ENCODE data around the gene ABCC9. TPM values are rescaled to one million over a fixed set of nuclear protein-coding genes. Genes with fewer than 3 reads are reported as not detected.
"Not testable (repeated sequence)": the region's sequence is repeated elsewhere in the genome, so short reads cannot be mapped to it uniquely, and the experiment has no call there.

Gene ABCC9
- polyA plus RNA-seq, 4 donors = under 0.01 to 2.5 (median 1.4) TPM; not detected in 1

GRCh38 chr12:21906919-21907493, 34.2 kb downstream of the ABCC9 start:
- no peaks in the 10 kb centered on the region for H3K9me3 ChIP-seq (ENCODE audit: control insufficient read depth in 2 of 2, insufficient read depth in 1 of 2, low read depth in 1 of 2, low read length in 1 of 2)
- FAIRE-seq = no peak
- H3K4me3 ChIP-seq (ENCODE audit: low read depth in 1 of 3, low read length in 3 of 3) = no peak overlapping the region
- no peaks in the 10 kb centered on the region for H3K36me3 ChIP-seq (ENCODE audit: control insufficient read depth in 3 of 3, insufficient read depth in 2 of 3, low read depth in 1 of 3, low read length in 3 of 3)
- H3K4me1 ChIP-seq (ENCODE audit: control insufficient read depth in 3 of 3, insufficient read depth in 2 of 3, low read depth in 1 of 3, low read length in 2 of 3) = no peaks in the 10 kb centered on the region
- 81 to 86% (median 84%) methylated on average over 5 of the region's 5 CpGs for WGBS, 3 donors
- H3K27me3 ChIP-seq (ENCODE audit: control insufficient read depth in 3 of 3, insufficient read depth in 3 of 3, low read length in 3 of 3) = no peaks in the 10 kb centered on the region
- no peak overlapping the region for H3K27ac ChIP-seq (ENCODE audit: low read depth in 1 of 3, low read length in 2 of 3)
- no peak for DNase-seq

GRCh38 chr12:21899532-21899931, 41.7 kb downstream of the ABCC9 start:
- H3K36me3 ChIP-seq (ENCODE audit: control insufficient read depth in 3 of 3, insufficient read depth in 2 of 3, low read depth in 1 of 3, low read length in 3 of 3); H3K27ac ChIP-seq (ENCODE audit: low read depth in 1 of 3, low read length in 2 of 3); FAIRE-seq; H3K4me3 ChIP-seq (ENCODE audit: low read depth in 1 of 3, low read length in 3 of 3); H3K27me3 ChIP-seq (ENCODE audit: control insufficient read depth in 3 of 3, insufficient read depth in 3 of 3, low read length in 3 of 3); H3K9me3 ChIP-seq (ENCODE audit: control insufficient read depth in 2 of 2, insufficient read depth in 1 of 2, low read depth in 1 of 2, low read length in 1 of 2); DNase-seq; H3K4me1 ChIP-seq (ENCODE audit: control insufficient read depth in 3 of 3, insufficient read depth in 2 of 3, low read depth in 1 of 3, low read length in 2 of 3): not testable (repeated sequence)
- 76 to 80% (median 77%) methylated on average over 6 to 9 of the region's 9 CpGs for WGBS, 3 donors

DNA sequence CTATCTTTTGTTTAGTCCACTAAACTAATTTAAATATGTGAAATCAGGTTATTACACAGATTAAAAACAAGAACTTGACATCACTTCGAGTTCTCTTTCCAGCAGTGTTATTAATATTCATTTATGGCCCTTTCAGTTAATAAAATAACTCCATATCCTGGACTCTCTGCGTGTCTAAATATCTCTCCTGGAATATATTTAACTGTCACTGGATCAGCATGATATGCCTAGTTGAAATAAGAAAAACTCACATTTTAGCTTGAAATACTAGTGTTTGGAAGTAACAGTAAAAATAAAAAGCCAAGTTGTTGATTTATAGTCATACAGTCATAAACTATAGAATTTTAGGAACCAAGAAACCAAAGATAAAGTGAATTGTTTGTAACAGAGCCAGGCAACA, 45.6 kb downstream of the ABCC9 start:
- WGBS, 3 donors = 50 to 78% (median 61%) methylated on average over 2 of the region's 2 CpGs
- no peak for DNase-seq
- H3K27ac ChIP-seq (ENCODE audit: low read depth in 1 of 3, low read length in 2 of 3) = no peak overlapping the region
- FAIRE-seq = no peak
- no peaks in the 10 kb centered on the region for H3K36me3 ChIP-seq (ENCODE audit: control insufficient read depth in 3 of 3, insufficient read depth in 2 of 3, low read depth in 1 of 3, low read length in 3 of 3)
- H3K9me3 ChIP-seq (ENCODE audit: control insufficient read depth in 2 of 2, insufficient read depth in 1 of 2, low read depth in 1 of 2, low read length in 1 of 2) = no peaks in the 10 kb centered on the region
- H3K4me1 ChIP-seq (ENCODE audit: control insufficient read depth in 3 of 3, insufficient read depth in 2 of 3, low read depth in 1 of 3, low read length in 2 of 3) = no peaks in the 10 kb centered on the region
- H3K27me3 ChIP-seq (ENCODE audit: control insufficient read depth in 3 of 3, insufficient read depth in 3 of 3, low read length in 3 of 3) = no peaks in the 10 kb centered on the region
- H3K4me3 ChIP-seq (ENCODE audit: low read depth in 1 of 3, low read length in 3 of 3) = no peak overlapping the region

- Histone ChIP-seq H3K27me3 (ENCODE audit: control insufficient read depth in 3 of 3, insufficient read depth in 3 of 3, low read length in 3 of 3) (no peaks in the 10 kb centered on the region), H3K4me3 (ENCODE audit: low read depth in 1 of 3, low read length in 3 of 3) (no peak overlapping the region), H3K9me3 (ENCODE audit: control insufficient read depth in 2 of 2, insufficient read depth in 1 of 2, low read depth in 1 of 2, low read length in 1 of 2) (no peaks in the 10 kb centered on the region), H3K27ac (ENCODE audit: low read depth in 1 of 3, low read length in 2 of 3) (no peak overlapping the region), H3K36me3 (ENCODE audit: control insufficient read depth in 3 of 3, insufficient read depth in 2 of 3, low read depth in 1 of 3, low read length in 3 of 3) (no peaks in the 10 kb centered on the region), H3K4me1 (ENCODE audit: control insufficient read depth in 3 of 3, insufficient read depth in 2 of 3, low read depth in 1 of 3, low read length in 2 of 3) (no peaks in the 10 kb centered on the region)
- FAIRE-seq (no peak), DNase-seq (no peak)
- WGBS, 3 donors = 60 to 69% (median 60%) methylated on average over 4 of the region's 4 CpGs
Observed at GRCh38 chr12:21894792-21895595, 46.2 kb downstream of the ABCC9 start.

DNA sequence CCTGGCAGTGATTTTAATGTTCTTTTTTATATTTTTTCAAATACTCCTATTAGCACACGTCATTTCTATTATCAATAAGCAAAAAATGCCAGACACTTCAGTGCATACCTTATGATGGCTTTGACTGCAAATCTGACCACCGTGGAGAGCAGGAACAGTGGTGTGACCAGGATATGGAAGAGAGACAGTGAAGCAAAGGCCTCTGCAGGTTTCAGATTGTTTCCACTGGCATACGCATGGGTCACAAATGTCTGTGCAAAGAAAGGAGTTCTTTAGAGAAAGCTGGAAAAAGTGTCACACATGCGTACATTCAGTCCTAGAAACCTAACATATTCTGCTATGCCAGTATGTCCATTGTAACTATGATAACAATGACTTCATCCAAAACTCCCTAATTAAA, 47.3 kb downstream of the ABCC9 start:
- Histone ChIP-seq H3K4me3 (ENCODE audit: low read depth in 1 of 3, low read length in 3 of 3) (no peak overlapping the region), H3K36me3 (ENCODE audit: control insufficient read depth in 3 of 3, insufficient read depth in 2 of 3, low read depth in 1 of 3, low read length in 3 of 3) (no peaks in the 10 kb centered on the region), H3K9me3 (ENCODE audit: control insufficient read depth in 2 of 2, insufficient read depth in 1 of 2, low read depth in 1 of 2, low read length in 1 of 2) (no peaks in the 10 kb centered on the region), H3K4me1 (ENCODE audit: control insufficient read depth in 3 of 3, insufficient read depth in 2 of 3, low read depth in 1 of 3, low read length in 2 of 3) (no peaks in the 10 kb centered on the region), H3K27ac (ENCODE audit: low read depth in 1 of 3, low read length in 2 of 3) (no peak overlapping the region), H3K27me3 (ENCODE audit: control insufficient read depth in 3 of 3, insufficient read depth in 3 of 3, low read length in 3 of 3) (no peaks in the 10 kb centered on the region)
- DNase-seq = no peak
- 89 to 93% (median 90%) methylated on average over 4 of the region's 4 CpGs for WGBS, 3 donors
- no peak for FAIRE-seq

GRCh38 chr12:21892341-21892740, 48.9 kb downstream of the ABCC9 start:
- H3K27ac ChIP-seq (ENCODE audit: low read depth in 1 of 3, low read length in 2 of 3) = no peak overlapping the region
- no peak for FAIRE-seq
- no peak overlapping the region for H3K4me3 ChIP-seq (ENCODE audit: low read depth in 1 of 3, low read length in 3 of 3)
- no peaks in the 10 kb centered on the region for H3K4me1 ChIP-seq (ENCODE audit: control insufficient read depth in 3 of 3, insufficient read depth in 2 of 3, low read depth in 1 of 3, low read length in 2 of 3)
- no peaks in the 10 kb centered on the region for H3K9me3 ChIP-seq (ENCODE audit: control insufficient read depth in 2 of 2, insufficient read depth in 1 of 2, low read depth in 1 of 2, low read length in 1 of 2)
- WGBS, 3 donors = 49 to 65% (median 61%) methylated on average over 1 of the region's 1 CpG
- no peaks in the 10 kb centered on the region for H3K27me3 ChIP-seq (ENCODE audit: control insufficient read depth in 3 of 3, insufficient read depth in 3 of 3, low read length in 3 of 3)
- DNase-seq = no peak
- H3K36me3 ChIP-seq (ENCODE audit: control insufficient read depth in 3 of 3, insufficient read depth in 2 of 3, low read depth in 1 of 3, low read length in 3 of 3) = no peaks in the 10 kb centered on the region

DNA sequence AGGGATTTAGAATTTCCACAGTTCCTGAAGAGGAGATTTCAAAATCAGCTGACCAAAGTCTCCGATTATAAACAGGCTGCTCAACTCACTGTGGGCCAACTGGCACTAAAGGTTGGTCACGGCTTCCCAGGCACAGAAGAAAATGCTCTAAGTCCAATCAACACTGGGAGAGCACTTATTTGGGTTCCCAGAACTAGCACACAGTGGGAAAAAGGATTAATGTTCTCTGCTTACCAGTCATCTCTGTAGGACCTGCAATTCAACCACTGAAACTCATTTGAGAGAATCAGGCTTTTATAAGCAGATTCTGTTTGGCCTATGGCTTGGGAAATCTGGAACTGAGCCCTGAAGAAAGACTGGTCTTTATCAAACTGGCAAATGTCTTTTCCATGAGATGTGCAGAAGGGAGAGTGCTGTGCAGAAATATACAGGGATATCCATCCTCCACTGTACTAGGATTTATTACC, 49.4 kb downstream of the ABCC9 start:
- H3K36me3 ChIP-seq (ENCODE audit: control insufficient read depth in 3 of 3, insufficient read depth in 2 of 3, low read depth in 1 of 3, low read length in 3 of 3) = no peaks in the 10 kb centered on the region
- no peaks in the 10 kb centered on the region for H3K27me3 ChIP-seq (ENCODE audit: control insufficient read depth in 3 of 3, insufficient read depth in 3 of 3, low read length in 3 of 3)
- H3K9me3 ChIP-seq (ENCODE audit: control insufficient read depth in 2 of 2, insufficient read depth in 1 of 2, low read depth in 1 of 2, low read length in 1 of 2) = no peaks in the 10 kb centered on the region
- H3K4me1 ChIP-seq (ENCODE audit: control insufficient read depth in 3 of 3, insufficient read depth in 2 of 3, low read depth in 1 of 3, low read length in 2 of 3) = no peaks in the 10 kb centered on the region
- 56 to 61% (median 57%) methylated on average over 2 of the region's 2 CpGs for WGBS, 3 donors
- H3K4me3 ChIP-seq (ENCODE audit: low read depth in 1 of 3, low read length in 3 of 3) = no peak overlapping the region
- no peak for FAIRE-seq
- H3K27ac ChIP-seq (ENCODE audit: low read depth in 1 of 3, low read length in 2 of 3) = no peak overlapping the region
- peak in 1 of 2 donors; percentile 6 for DNase-seq

DNA sequence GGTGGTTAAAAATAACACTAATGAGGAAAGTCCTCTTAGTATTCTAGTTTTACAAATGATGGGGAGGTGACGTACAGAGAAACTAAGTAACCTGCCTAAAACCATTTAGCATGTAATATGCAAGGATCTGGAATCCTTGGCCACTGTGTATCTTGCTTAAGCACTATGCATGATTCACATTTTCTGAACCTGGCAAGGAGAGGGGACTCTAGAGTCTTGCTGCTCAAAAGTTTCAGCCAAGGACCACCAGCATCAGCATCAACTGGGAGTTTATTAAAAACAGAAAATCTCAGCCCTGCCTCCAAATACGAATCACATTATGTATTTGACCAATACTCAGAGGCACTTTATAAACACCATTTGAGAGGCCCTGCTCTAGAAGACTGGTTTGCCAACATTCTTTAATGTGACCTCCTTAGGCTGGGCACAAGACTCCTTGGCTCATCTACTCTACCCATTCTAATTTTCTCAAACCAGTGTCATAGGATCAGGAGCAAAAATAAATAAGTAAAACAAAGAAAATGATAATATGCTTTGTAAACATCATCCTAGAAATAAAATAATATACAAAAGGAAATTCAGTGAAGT, 52.9 kb downstream of the ABCC9 start:
- Histone ChIP-seq H3K27me3 (ENCODE audit: control insufficient read depth in 3 of 3, insufficient read depth in 3 of 3, low read length in 3 of 3) (no peaks in the 10 kb centered on the region), H3K9me3 (ENCODE audit: control insufficient read depth in 2 of 2, insufficient read depth in 1 of 2, low read depth in 1 of 2, low read length in 1 of 2) (no peaks in the 10 kb centered on the region), H3K36me3 (ENCODE audit: control insufficient read depth in 3 of 3, insufficient read depth in 2 of 3, low read depth in 1 of 3, low read length in 3 of 3) (no peaks in the 10 kb centered on the region), H3K4me1 (ENCODE audit: control insufficient read depth in 3 of 3, insufficient read depth in 2 of 3, low read depth in 1 of 3, low read length in 2 of 3) (no peaks in the 10 kb centered on the region), H3K4me3 (ENCODE audit: low read depth in 1 of 3, low read length in 3 of 3) (no peak overlapping the region), H3K27ac (ENCODE audit: low read depth in 1 of 3, low read length in 2 of 3) (no peak overlapping the region)
- WGBS, 3 donors = 73 to 76% (median 75%) methylated on average over 2 of the region's 2 CpGs
- FAIRE-seq (no peak), DNase-seq (no peak)

Measured in small intestine (tissue), 7 donors.